ENCODE data around the gene OR2V2. TPM values are rescaled to one million over a fixed set of nuclear protein-coding genes. Genes with fewer than 3 reads are reported as not detected.

OR2V2 gene
- total RNA-seq, 1 experiment from 2014 or later, result not detected

- H3K27me3 ChIP-seq (ENCODE audit: low read length), result no peaks in the 10 kb centered on the region
- H3K9ac ChIP-seq (ENCODE audit: low read length), result peak overlapping the region; percentile 91
- peak; percentile 4; the same call in 1 of the 2 replicates for ATAC-seq
- H3K4me3 ChIP-seq (ENCODE audit: low read length), result peak overlapping the region; percentile 89
- peak overlapping the region; percentile 96 for H3K4me2 ChIP-seq (ENCODE audit: low read length)
- TF ChIP-seq CTCF (conservative IDR thresholded peaks at IDR 0.05; ENCODE audit: low read depth, low read length), result no peak
- no peak for TF ChIP-seq EZH2phosphoT487 (IDR thresholded peaks at IDR 0.05; ENCODE audit: borderline replicate concordance, low read length)
- TF ChIP-seq EZH2 (IDR thresholded peaks at IDR 0.05; ENCODE audit: low read length, unreplicated experiment), result no peak
- POLR2A ChIA-PET (ENCODE audit: unreplicated experiment), result interaction anchor here (0.5 to 1.1 kb wide), 6 partner anchors 12 to 419 kb away, joined by 3 read pairs; partner anchors contain the start of genes RACK1 and TRIM7
- H3K27ac ChIP-seq (ENCODE audit: low read length), result peak overlapping the region; percentile 64
- H2AFZ ChIP-seq (ENCODE audit: low read length), result peak overlapping the region; percentile 87
- no peaks in the 10 kb centered on the region for H3K79me2 ChIP-seq (ENCODE audit: low read length)
- H3F3A ChIP-seq (ENCODE audit: low read length, unreplicated experiment), result peaks cover 6% of the 10 kb centered on the region
- peaks cover 13% of the 10 kb centered on the region for H3K4me1 ChIP-seq (ENCODE audit: insufficient read depth, low read length)
- intact Hi-C loops (cut with micrococcal nuclease), result loop anchor here (1.0 kb wide), 1 partner anchor 10 kb away; no protein-coding TSS in a partner anchor
- H3K9me2 ChIP-seq (replicated peaks; ENCODE audit: low read length), result no peaks in the 10 kb centered on the region
- CTCF ChIA-PET, result interaction anchor here (0.6 to 1.0 kb wide), 2 partner anchors 31 to 391 kb away, joined by 3 to 4 read pairs; partner anchors contain the start of gene TRIM41
- BruUV-seq (replicated peaks), result TSS peak; percentile 66
- H3K9me3 ChIP-seq (ENCODE audit: low read length), result no peaks in the 10 kb centered on the region
- no peaks in the 10 kb centered on the region for H4K20me1 ChIP-seq (ENCODE audit: low read length)
- DNase-seq, result peak; percentile 62
- no peaks in the 10 kb centered on the region for H3K36me3 ChIP-seq (ENCODE audit: low read depth, low read length)
These were observed 45.1 kb downstream of the OR2V2 start for GRCh38 chr5:181192337-181193046.

- Histone ChIP-seq H3K27me3 (ENCODE audit: low read length) (no peaks in the 10 kb centered on the region), H3K36me3 (ENCODE audit: low read depth, low read length) (no peaks in the 10 kb centered on the region), H3K4me2 (ENCODE audit: low read length) (no peak overlapping the region), H3K9ac (ENCODE audit: low read length) (no peak overlapping the region), H3K4me1 (ENCODE audit: insufficient read depth, low read length) (peaks cover 13% of the 10 kb centered on the region), H3F3A (ENCODE audit: low read length, unreplicated experiment) (peaks cover 6% of the 10 kb centered on the region), H3K4me3 (ENCODE audit: low read length) (no peak overlapping the region), H3K79me2 (ENCODE audit: low read length) (no peaks in the 10 kb centered on the region), H3K9me3 (ENCODE audit: low read length) (no peaks in the 10 kb centered on the region), H2AFZ (ENCODE audit: low read length) (no peak overlapping the region), H3K27ac (ENCODE audit: low read length) (no peak overlapping the region), H4K20me1 (ENCODE audit: low read length) (no peaks in the 10 kb centered on the region), H3K9me2 (replicated peaks; ENCODE audit: low read length) (no peaks in the 10 kb centered on the region)
- TF ChIP-seq EZH2 (IDR thresholded peaks at IDR 0.05; ENCODE audit: low read length, unreplicated experiment), result no peak
- TF ChIP-seq CTCF (conservative IDR thresholded peaks at IDR 0.05; ENCODE audit: low read depth, low read length), result no peak
- TF ChIP-seq EZH2phosphoT487 (IDR thresholded peaks at IDR 0.05; ENCODE audit: borderline replicate concordance, low read length), result no peak
- intact Hi-C loops (cut with micrococcal nuclease), result no loop called here
- ATAC-seq (no peak), DNase-seq (no peak)
- ChIA-PET POLR2A (ENCODE audit: unreplicated experiment) (interaction anchor here (0.7 kb wide), 1 partner anchor 14 kb away, joined by 6 read pairs; no protein-coding TSS in a partner anchor), CTCF (no interaction called here)
- no TSS peak for BruUV-seq (replicated peaks)
These were observed 46.3 kb downstream of the OR2V2 start for GRCh38 chr5:181193656-181194055.
